ENCODE results near the gene ADGRA1. TPM values are rescaled to one million over a fixed set of nuclear protein-coding genes. Genes with fewer than 3 reads are reported as not detected.

Gene ADGRA1
- total RNA-seq, 4 donors from 2014 or later: not detected

DNA sequence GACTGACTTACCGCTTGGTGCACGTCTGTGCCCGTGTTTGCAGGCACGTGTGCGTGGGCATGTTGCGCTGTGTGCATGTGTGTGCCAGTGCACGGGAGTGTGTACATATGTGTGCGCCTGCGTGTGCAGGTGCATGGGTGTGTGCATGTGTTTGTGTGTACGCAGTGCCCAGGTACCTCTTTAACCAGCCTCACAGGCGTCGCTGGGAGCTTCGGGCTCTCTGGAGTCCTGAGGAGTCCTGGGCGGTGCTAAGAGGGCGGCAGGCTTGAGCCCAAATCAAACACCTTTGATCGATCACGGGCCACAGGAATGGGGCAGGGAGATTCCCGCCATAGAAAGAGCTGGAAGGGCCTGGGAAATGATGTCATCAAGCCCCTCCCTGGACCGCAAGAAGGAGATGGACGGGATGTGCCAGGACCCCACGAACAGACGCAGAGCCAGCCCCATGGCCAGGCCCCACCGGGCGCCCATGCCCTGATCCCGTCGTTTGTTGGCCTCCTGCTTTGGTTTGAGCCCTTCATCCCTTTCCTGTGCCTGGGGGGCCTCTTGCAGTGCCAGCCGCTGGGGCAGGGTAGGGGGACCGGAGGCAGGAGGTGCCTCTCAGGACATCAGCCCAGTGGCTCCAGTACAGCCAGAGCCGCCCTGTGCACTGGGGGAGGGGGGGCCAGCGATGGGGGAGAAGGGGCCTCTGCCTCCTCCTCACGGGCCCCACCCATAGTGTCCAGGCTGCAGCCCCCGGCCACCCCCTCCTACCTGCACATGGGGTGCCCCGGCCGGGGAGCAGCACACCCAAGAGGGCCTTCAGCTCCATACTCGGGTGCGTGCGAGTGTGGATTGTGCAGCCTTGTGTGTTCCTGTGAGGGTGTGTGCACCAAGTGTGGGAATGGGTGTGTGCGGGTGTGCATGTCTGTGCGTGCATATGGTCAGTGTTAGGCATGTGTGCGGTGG lies 78.1 kb downstream of the ADGRA1 start:
- H3K27me3 ChIP-seq: peaks cover 71 to 74% (median 73%) of the 10 kb centered on the region in 3 donors
- in situ Hi-C loops (cut with MboI; ENCODE audit: low sequenced_read_pairs in 4 of 4) (no loop called here), intact Hi-C loops (cut with DNase I; ENCODE audit: low total_unique reads) (no loop called here)
- peaks cover under 1 to 2% of the 10 kb centered on the region in 2 donors for H3K4me1 ChIP-seq
- DNase-seq (no peak), ATAC-seq (no peak)
- no peaks in the 10 kb centered on the region for H3K9me3 ChIP-seq
- no peak overlapping the region for H3K4me3 ChIP-seq
- no peak for TF ChIP-seq POLR2A (IDR thresholded peaks at IDR 0.05)
- TF ChIP-seq, protein P1, sequence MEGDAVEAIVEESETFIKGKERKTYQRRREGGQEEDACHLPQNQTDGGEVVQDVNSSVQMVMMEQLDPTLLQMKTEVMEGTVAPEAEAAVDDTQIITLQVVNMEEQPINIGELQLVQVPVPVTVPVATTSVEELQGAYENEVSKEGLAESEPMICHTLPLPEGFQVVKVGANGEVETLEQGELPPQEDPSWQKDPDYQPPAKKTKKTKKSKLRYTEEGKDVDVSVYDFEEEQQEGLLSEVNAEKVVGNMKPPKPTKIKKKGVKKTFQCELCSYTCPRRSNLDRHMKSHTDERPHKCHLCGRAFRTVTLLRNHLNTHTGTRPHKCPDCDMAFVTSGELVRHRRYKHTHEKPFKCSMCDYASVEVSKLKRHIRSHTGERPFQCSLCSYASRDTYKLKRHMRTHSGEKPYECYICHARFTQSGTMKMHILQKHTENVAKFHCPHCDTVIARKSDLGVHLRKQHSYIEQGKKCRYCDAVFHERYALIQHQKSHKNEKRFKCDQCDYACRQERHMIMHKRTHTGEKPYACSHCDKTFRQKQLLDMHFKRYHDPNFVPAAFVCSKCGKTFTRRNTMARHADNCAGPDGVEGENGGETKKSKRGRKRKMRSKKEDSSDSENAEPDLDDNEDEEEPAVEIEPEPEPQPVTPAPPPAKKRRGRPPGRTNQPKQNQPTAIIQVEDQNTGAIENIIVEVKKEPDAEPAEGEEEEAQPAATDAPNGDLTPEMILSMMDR (IDR thresholded peaks at IDR 0.05 in 4 of 5, conservative IDR thresholded peaks at IDR 0.05 in 1 of 5): no peak
- no peak overlapping the region for H3K27ac ChIP-seq
- H3K36me3 ChIP-seq: no peaks in the 10 kb centered on the region

DNA sequence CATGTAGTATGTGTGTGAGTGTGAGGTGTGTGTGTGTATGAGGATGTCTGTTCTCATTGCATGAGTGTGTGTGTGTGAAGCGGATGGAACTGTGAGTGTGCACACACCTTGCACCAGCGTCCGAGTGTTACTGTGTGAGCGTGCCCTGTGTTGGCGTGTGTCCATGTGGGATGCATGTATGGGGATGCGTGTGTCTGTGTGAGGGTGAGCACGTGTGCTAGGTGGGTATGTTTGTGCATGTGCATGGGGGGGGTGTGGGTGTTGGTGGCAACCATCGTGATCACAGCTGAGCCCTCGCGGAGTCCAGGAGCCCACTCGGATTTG lies 78.7 kb downstream of the ADGRA1 start:
- Histone ChIP-seq H3K4me1 (no peaks in the 10 kb centered on the region), H3K27me3 (peaks cover 66 to 70% (median 67%) of the 10 kb centered on the region in 3 donors), H3K27ac (no peak overlapping the region), H3K36me3 (no peaks in the 10 kb centered on the region), H3K4me3 (no peak overlapping the region), H3K9me3 (no peaks in the 10 kb centered on the region)
- in situ Hi-C loops (cut with MboI; ENCODE audit: low sequenced_read_pairs in 4 of 4): no loop called here
- TF ChIP-seq, protein P1 (IDR thresholded peaks at IDR 0.05 in 4 of 5, conservative IDR thresholded peaks at IDR 0.05 in 1 of 5): no peak
- TF ChIP-seq POLR2A (IDR thresholded peaks at IDR 0.05): no peak
- ATAC-seq (no peak), DNase-seq (no peak)
- intact Hi-C loops (cut with DNase I; ENCODE audit: low total_unique reads): no loop called here

DNA sequence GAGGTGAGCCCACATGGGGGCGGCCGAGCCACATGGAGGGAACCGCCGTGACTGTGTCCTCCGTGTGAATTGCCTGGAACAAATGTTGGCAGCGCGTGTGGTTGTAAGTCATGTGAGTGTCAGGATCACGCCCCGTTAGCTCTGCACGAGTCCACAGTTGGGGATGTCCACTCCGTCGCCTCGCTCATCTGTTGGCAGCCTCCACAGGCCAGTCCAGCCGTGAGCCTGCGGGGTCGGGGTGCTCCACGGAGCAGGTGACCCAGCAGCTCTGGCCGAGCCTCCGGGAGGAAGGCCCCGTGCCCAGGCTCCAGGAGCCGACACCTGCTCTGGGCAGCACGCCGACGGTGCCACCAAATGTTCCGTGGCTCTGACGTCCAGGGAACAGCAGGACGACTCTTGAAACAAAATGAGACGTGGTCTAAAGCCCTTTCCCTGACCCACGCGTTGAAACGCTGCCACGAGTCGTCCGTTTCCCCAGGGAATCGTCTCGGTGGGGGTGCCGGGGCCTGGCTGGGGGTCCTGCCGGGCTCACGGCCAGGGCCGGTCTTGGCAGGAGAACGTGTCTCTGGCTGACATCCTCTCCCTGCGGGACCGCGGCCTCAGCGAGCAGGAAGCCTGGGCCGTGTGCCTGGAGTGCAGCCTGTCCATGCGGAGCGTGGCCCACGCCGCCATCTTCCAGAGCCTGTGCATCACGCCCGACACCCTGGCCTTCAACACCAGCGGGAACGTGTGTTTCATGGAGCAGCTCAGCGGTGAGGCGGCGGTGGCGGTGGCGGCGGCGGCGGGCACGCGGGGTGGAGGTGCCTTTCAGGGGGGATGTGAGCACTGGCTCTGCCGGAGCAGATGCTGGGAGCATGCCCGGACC lies 79.3 kb downstream of the ADGRA1 start:
- intact Hi-C loops (cut with DNase I; ENCODE audit: low total_unique reads) (no loop called here), in situ Hi-C loops (cut with MboI; ENCODE audit: low sequenced_read_pairs in 4 of 4) (no loop called here)
- no peak for DNase-seq
- TF ChIP-seq, protein P1 (IDR thresholded peaks at IDR 0.05 in 4 of 5, conservative IDR thresholded peaks at IDR 0.05 in 1 of 5): no peak
- TF ChIP-seq POLR2A (IDR thresholded peaks at IDR 0.05): no peak
- no peak overlapping the region for H3K27ac ChIP-seq
- no peak for ATAC-seq
- no peaks in the 10 kb centered on the region for H3K4me1 ChIP-seq
- no peaks in the 10 kb centered on the region for H3K36me3 ChIP-seq
- H3K4me3 ChIP-seq: no peak overlapping the region
- peaks cover 61 to 66% (median 64%) of the 10 kb centered on the region in 3 donors for H3K27me3 ChIP-seq
- no peaks in the 10 kb centered on the region for H3K9me3 ChIP-seq

DNA sequence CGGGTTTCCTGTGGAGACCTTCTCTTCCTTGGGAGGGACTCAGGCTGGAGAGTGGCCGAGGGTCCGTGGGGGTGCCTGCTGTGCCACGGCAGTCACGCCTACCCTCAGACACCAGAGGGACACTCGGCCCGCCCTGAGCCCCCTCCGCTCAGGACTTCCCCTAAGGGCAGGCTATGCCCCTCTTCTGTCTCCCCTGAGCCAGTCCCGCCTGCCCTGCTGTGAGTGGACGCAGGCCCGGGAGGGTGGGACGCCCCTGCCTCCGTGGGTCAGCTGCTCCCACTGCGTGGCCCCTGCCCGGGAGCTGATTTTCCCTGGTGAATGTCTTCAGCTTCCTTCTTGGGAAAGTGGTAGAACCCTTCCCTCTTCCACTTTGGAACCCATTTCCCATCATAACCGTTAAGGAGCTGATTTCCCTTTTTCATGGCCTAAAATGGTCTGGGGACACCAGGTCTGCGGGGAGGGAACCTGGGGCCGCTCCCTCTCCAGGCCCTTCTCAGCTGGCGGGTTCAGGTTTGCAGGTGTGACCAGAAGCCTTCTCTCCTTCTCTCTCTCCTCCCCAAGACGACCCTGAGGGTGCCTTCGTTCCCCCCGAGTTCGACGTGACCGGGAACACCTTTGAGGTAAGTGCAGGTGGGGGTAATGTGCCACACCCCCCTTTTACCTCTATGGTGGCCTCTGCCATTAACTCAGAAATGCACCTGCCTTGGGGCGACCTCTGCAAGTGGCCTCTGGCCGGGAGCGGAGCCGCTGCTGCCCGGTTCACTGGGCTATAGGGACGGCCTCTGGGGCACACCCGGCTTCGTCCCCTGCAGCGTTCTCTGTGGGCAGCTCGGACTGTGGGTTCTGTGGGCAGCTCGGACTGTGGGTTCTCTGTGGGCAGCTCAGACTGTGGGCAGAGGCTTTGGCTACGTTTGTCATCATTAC lies 80.2 kb downstream of the ADGRA1 start:
- H3K27me3 ChIP-seq: peaks cover 52 to 63% (median 59%) of the 10 kb centered on the region in 3 donors

More for the DNA sequence above, 80.2 kb downstream of the ADGRA1 start:
- H3K27ac ChIP-seq: no peak overlapping the region
- H3K9me3 ChIP-seq: no peaks in the 10 kb centered on the region
- no peaks in the 10 kb centered on the region for H3K4me1 ChIP-seq
- TF ChIP-seq POLR2A (IDR thresholded peaks at IDR 0.05): no peak
- TF ChIP-seq, protein P1 (IDR thresholded peaks at IDR 0.05 in 4 of 5, conservative IDR thresholded peaks at IDR 0.05 in 1 of 5): no peak
- intact Hi-C loops (cut with DNase I; ENCODE audit: low total_unique reads): no loop called here
- no peak overlapping the region for H3K4me3 ChIP-seq
- in situ Hi-C loops (cut with MboI; ENCODE audit: low sequenced_read_pairs in 4 of 4): no loop called here
- DNase-seq: no peak
- no peaks in the 10 kb centered on the region for H3K36me3 ChIP-seq
- no peak for ATAC-seq

Measured in gastrocnemius medialis (tissue), 4 donors.